Left lung (tissue), 10 donors: ENCODE results near the gene MTRR. TPM values are rescaled to one million over a fixed set of nuclear protein-coding genes. Genes with fewer than 3 reads are reported as not detected.
"Not testable (repeated sequence)": the region's sequence is repeated elsewhere in the genome, so short reads cannot be mapped to it uniquely, and the experiment has no call there.

ENCODE experiments used
- ATAC-seq: fragments of 200-7000 bp; cut with Tn5 transposase; one replicate; pipeline ENCODE4 v1.9.1; 2020; ENCODE audit warnings: moderate library complexity
- DNase-seq, 4 donors: peaks; one replicate each; pipeline ENCODE4 v3.0.0-alpha.2; 2013 to 2020
- H3K27ac ChIP-seq, 2 donors: fragments of 200-600 bp; sonication (generic) in 1 of 2; one replicate each; pipeline versions ENCODE4 v1.5.0 to v1.8.0; 2020 to 2021
- H3K27me3 ChIP-seq, 2 donors: fragments of 200-600 bp; sonication (generic) in 1 of 2; one replicate each; pipeline versions ENCODE4 v1.5.0 to v1.8.0; 2020 to 2021
- H3K36me3 ChIP-seq, 2 donors: fragments of 200-600 bp; sonication (generic) in 1 of 2; one replicate each; pipeline versions ENCODE4 v1.5.0 to v1.8.0; 2020 to 2021
- H3K4me1 ChIP-seq, 2 donors: fragments of 200-600 bp; one replicate each; pipeline ENCODE4 v1.8.0; 2021
- H3K4me3 ChIP-seq, 2 donors: fragments of 200-600 bp; sonication (generic) in 1 of 2; one replicate each; pipeline versions ENCODE4 v1.5.0 to v1.8.0; 2020 to 2021; ENCODE audit warnings: mild to moderate bottlenecking in 1 of 2
- H3K9me3 ChIP-seq, 2 donors: fragments of 200-600 bp; sonication (generic) in 1 of 2; one replicate each; pipeline versions ENCODE4 v1.5.0 to v1.8.0; 2020 to 2021
- intact Hi-C, 2 donors: fragments of 100-400 bp; cut with DNase I; formaldehyde crosslinking; loops; one replicate each; pipeline versions ENCODE4 v1.11.2 to v1.14.2; 2022
- polyA plus RNA-seq, 6 donors: library from polyadenylated mRNA; unstranded; fragments of 120-200 nt; gene quantifications; one replicate each; pipeline ENCODE4 v1.2.1, GENCODE V29; 2013; ENCODE audit not compliant: insufficient read length in 6 of 6
- total RNA-seq, 2 donors: library from RNA; stranded (reverse); fragmentation: NEBNext Ultra II Directional; extraction: Animal tissue kit (Norgen Biotek cat#: 25700); gene quantifications; one replicate each; pipeline ENCODE4 v1.2.1, GENCODE V29; 2021
- TF ChIP-seq, protein P1 (sequence below), 2 donors: fragments of 200-600 bp; sonication (generic) in 1 of 2; IDR thresholded peaks; one replicate each; pipeline versions ENCODE4 v1.5.0 to v1.8.0; 2021; ENCODE audit warnings: antibody characterized with exemption in 2 of 2
- donor health status: DM: no; HTN: yes; CAD: no.
- donor health status: DM: no; HTN: no; CAD: no.

Gene MTRR
- total and polyA plus RNA-seq, 8 donors: 47.5 to 78.2 (median 63.5) TPM

DNA sequence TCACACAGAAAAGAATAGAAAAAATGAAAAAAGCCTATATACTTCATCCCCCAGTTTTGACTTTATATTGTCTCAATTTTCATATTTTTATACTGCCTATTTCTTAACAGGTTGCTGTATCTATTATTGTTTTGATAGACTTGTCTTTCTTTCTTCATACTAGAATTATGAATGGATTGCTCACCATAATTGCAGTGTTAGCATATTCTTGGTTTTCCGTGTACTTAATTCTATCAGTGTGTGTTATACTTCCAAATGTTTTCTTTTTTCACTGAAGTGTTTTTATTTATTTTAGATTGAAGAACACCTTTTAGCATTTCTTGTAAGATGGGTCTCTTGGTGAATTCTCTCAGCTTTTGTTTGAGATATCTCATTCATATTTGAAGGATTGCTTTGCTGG, 38.7 kb downstream of the MTRR start:
- intact Hi-C loops: no loop called here
- no peak overlapping the region for H3K4me3 ChIP-seq
- no peaks in the 10 kb centered on the region for H3K27me3 ChIP-seq
- peaks cover 0 to 37% of the 10 kb centered on the region in 2 donors for H3K9me3 ChIP-seq
- H3K36me3 ChIP-seq: peaks cover 0 to 79% of the 10 kb centered on the region in 2 donors
- TF ChIP-seq, protein P1, sequence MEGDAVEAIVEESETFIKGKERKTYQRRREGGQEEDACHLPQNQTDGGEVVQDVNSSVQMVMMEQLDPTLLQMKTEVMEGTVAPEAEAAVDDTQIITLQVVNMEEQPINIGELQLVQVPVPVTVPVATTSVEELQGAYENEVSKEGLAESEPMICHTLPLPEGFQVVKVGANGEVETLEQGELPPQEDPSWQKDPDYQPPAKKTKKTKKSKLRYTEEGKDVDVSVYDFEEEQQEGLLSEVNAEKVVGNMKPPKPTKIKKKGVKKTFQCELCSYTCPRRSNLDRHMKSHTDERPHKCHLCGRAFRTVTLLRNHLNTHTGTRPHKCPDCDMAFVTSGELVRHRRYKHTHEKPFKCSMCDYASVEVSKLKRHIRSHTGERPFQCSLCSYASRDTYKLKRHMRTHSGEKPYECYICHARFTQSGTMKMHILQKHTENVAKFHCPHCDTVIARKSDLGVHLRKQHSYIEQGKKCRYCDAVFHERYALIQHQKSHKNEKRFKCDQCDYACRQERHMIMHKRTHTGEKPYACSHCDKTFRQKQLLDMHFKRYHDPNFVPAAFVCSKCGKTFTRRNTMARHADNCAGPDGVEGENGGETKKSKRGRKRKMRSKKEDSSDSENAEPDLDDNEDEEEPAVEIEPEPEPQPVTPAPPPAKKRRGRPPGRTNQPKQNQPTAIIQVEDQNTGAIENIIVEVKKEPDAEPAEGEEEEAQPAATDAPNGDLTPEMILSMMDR (IDR thresholded peaks at IDR 0.05): no peak
- DNase-seq (no peak), ATAC-seq (no peak)
- H3K27ac ChIP-seq: no peak overlapping the region
- no peaks in the 10 kb centered on the region for H3K4me1 ChIP-seq

DNA sequence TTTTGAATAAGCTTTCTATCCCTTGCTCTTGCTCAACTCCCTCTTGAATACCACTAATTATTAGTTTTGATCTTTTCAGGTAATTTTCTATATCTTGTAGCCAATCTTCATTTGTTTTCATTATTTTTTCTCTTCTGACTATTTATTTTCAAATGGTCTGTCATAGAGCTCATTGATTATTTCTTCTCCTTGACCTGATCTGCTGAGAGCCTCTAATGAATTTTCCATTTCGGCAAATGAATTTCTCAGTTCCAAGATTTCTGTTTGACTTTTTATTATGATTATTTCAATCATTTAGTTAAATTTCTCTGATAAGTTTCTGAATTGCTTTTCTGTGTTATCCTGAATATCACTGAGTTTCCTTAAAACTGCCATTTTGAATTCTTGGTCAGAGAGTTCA, 39.4 kb downstream of the MTRR start:
- ATAC-seq: no peak
- H3K27me3 ChIP-seq: no peaks in the 10 kb centered on the region
- peaks cover 0 to 72% of the 10 kb centered on the region in 2 donors for H3K36me3 ChIP-seq
- peaks cover 0 to 44% of the 10 kb centered on the region in 2 donors for H3K9me3 ChIP-seq
- H3K27ac ChIP-seq: no peak overlapping the region
- intact Hi-C loops: no loop called here
- DNase-seq: no peak
- no peak overlapping the region for H3K4me3 ChIP-seq
- H3K4me1 ChIP-seq: no peaks in the 10 kb centered on the region
- TF ChIP-seq, protein P1 (IDR thresholded peaks at IDR 0.05): no peak

DNA sequence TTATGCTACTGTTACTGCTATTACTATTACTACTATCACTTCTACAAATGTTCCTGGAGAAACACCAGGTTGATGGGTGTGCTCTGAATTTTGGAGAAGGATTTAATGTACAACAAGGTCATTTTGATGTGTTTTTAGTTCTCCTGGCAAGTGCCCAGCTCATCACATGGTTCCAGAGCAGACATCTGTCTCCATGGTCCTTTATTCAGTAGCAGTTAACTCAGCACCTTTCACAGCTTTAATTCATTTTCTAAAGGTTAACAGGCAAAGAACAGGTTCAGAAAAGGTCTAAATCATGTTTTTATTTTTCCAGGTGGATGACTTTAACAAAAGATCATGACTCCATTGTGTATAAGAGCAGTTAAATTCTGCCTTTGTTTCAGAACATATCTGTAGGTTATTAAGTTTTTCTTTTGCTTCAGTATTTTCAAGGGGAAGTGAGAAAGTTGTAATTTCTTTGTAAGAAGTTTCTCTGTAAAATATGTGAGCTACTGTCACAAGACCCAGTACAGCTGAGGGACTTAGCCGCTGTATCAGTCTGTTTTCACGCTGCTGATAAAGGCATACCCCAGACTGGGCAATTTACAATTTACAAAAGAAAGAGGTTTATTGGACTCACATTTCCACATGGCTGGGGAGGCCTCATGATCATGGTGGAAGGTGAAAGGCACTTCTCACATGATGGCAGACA, 41.9 kb downstream of the MTRR start:
- Histone ChIP-seq H3K4me1 (no peaks in the 10 kb centered on the region), H3K27ac (no peak overlapping the region), H3K4me3 (no peak overlapping the region), H3K27me3 (no peaks in the 10 kb centered on the region), H3K36me3 (peaks cover 0 to 50% of the 10 kb centered on the region in 2 donors), H3K9me3 (peaks cover 0 to 45% of the 10 kb centered on the region in 2 donors)
- no peak for DNase-seq
- intact Hi-C loops: no loop called here
- TF ChIP-seq, protein P1 (IDR thresholded peaks at IDR 0.05): no peak
- no peak for ATAC-seq

DNA sequence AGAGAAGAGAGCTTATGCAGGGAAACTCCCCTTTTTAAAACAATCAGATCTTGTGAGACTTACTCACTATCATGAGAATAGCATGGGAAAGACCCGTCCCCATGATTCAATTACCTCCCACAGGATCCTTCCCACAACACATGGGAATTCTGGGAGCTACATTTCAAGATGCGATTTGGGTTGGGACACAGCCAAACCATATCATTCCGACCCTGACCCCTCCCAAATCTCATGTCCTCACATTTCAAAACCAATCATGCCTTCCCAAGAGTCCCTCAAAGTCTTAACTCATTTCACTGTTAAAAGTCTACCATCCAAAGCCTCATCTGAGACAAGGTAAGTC, 42.5 kb downstream of the MTRR start:
- H3K27me3 ChIP-seq, H3K27ac ChIP-seq, intact Hi-C loops, H3K4me3 ChIP-seq, H3K4me1 ChIP-seq, DNase-seq, ATAC-seq: not testable (repeated sequence)
- Histone ChIP-seq H3K36me3 (peaks cover 0 to 44% of the 10 kb centered on the region in 2 donors), H3K9me3 (peaks cover 0 to 45% of the 10 kb centered on the region in 2 donors)

DNA sequence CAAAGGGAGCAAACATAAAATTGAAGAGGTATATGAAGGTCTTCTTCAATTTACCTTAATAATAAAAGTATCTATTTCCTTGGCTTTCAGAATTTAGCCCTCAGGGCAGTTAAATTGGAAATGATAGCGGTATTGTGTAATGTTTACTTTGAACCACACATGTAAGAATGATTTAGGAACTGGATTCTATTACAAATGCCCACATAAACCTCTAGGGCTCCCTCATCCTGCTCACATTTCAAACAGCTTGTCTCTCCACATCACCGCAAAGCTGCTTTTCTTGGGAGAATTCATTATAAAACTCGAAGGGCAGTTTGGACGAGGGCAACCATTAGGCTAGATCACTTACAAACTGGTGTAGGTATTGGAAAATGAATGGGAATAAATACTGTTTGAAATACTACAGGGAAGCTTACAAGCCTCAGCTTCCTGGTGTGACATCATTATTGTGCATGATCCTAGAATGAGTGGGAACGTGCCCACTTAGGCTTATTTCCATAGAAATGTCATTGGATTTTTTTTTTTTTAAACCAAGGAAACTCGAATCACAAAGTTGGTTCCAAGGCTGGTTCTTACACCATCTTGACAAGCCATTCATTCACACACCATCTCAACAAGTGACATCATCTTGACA, 47.3 kb downstream of the MTRR start:
- TF ChIP-seq, protein P1 (IDR thresholded peaks at IDR 0.05): no peak
- Histone ChIP-seq H3K4me3 (no peak overlapping the region), H3K27me3 (no peaks in the 10 kb centered on the region), H3K4me1 (no peaks in the 10 kb centered on the region), H3K36me3 (peaks cover 0 to 3% of the 10 kb centered on the region in 2 donors), H3K9me3 (peaks cover 0 to 20% of the 10 kb centered on the region in 2 donors), H3K27ac (no peak overlapping the region)
- no peak for ATAC-seq
- intact Hi-C loops: no loop called here
- no peak for DNase-seq
